Tibial nerve (tissue), 3 donors: ENCODE data around the gene KAZN.

Experiments used
- POLR2A ChIP-seq, 2 donors: fragments of 450-650 bp; IDR thresholded peaks; one replicate each; pipeline ENCODE4 v1.6.1; 2017; ENCODE audit warnings: antibody characterized with exemption in 2 of 2, mild to moderate bottlenecking in 2 of 2, moderate library complexity in 2 of 2
- TF ChIP-seq, protein P1 (sequence below), 5 experiments: fragments of 200-600 bp in 3 of 5; fragments of 450-650 bp in 2 of 5; sonication (generic) in 3 of 5; IDR thresholded peaks; one replicate each; pipeline ENCODE4 v1.5.1; 2016 to 2019; ENCODE audit warnings: antibody characterized with exemption in 5 of 5, mild to moderate bottlenecking in 3 of 5, moderate library complexity in 2 of 5

DNA sequence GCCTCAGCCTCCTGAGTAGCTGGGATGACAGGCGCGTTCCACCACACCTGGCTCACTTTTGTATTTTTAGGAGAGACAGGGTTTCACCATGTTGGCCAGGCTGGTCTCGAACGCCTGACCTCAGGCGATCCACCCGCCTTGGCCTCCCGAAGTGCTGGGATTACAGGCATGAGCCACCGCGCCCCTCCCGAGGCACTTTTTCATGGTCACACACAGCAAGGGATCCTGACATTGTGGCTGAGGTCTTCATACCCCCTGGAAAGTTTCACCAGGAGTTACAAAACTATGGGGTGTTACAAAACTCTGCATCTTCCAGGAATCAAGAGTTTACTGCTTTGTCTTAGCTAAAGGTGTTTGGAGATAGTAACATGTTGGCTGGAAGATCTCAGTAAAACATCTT, 320.8 kb downstream of the KAZN start:
- TF ChIP-seq, protein P1, sequence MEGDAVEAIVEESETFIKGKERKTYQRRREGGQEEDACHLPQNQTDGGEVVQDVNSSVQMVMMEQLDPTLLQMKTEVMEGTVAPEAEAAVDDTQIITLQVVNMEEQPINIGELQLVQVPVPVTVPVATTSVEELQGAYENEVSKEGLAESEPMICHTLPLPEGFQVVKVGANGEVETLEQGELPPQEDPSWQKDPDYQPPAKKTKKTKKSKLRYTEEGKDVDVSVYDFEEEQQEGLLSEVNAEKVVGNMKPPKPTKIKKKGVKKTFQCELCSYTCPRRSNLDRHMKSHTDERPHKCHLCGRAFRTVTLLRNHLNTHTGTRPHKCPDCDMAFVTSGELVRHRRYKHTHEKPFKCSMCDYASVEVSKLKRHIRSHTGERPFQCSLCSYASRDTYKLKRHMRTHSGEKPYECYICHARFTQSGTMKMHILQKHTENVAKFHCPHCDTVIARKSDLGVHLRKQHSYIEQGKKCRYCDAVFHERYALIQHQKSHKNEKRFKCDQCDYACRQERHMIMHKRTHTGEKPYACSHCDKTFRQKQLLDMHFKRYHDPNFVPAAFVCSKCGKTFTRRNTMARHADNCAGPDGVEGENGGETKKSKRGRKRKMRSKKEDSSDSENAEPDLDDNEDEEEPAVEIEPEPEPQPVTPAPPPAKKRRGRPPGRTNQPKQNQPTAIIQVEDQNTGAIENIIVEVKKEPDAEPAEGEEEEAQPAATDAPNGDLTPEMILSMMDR (IDR thresholded peaks at IDR 0.05) = no peak
- no peak for TF ChIP-seq POLR2A (IDR thresholded peaks at IDR 0.05)
